Natural killer cell (primary cell): ENCODE data around the gene CEP70. TPM values are rescaled to one million over a fixed set of nuclear protein-coding genes. Genes with fewer than 3 reads are reported as not detected.
"Not testable (repeated sequence)": the region's sequence is repeated elsewhere in the genome, so short reads cannot be mapped to it uniquely, and the experiment has no call there.

Source experiments
- ATAC-seq, 3 donors: fragments of 150-1000 bp in 2 of 3; fragments of 200-7000 bp in 1 of 3; cut with Tn5 transposase; 1 replicate in 1 of 3; 2 replicates in 2 of 3; pipeline ENCODE4 v1.10.0; 2021; ENCODE audit warnings: mild to moderate bottlenecking in 2 of 3, moderate library complexity in 2 of 3
- DNase-seq, 2 donors: peaks; one replicate each; pipeline versions ENCODE4 v3.0.0 to v3.0.0-alpha.2; 2013 to 2021; ENCODE audit warnings: mixed read lengths in 1 of 2
- H3K27ac ChIP-seq: one replicate; pipeline ENCODE4 v1.5.1; 2013; ENCODE audit warnings: mild to moderate bottlenecking, low read length
- H3K27me3 ChIP-seq: one replicate; pipeline ENCODE4 v1.6.1; 2013; ENCODE audit warnings: low read length; ENCODE audit not compliant: control insufficient read depth, insufficient read depth
- H3K36me3 ChIP-seq: one replicate; pipeline ENCODE4 v1.6.1; 2013; ENCODE audit warnings: low read length; ENCODE audit not compliant: control insufficient read depth, insufficient read depth
- H3K4me1 ChIP-seq: one replicate; pipeline ENCODE4 v1.6.1; 2013; ENCODE audit warnings: low read length; ENCODE audit not compliant: control insufficient read depth, insufficient read depth
- H3K4me3 ChIP-seq: one replicate; pipeline ENCODE4 v1.5.1; 2013; ENCODE audit warnings: low read length
- H3K9me3 ChIP-seq: one replicate; pipeline ENCODE4 v1.6.1; 2013; ENCODE audit warnings: low read length; ENCODE audit not compliant: control insufficient read depth, insufficient read depth
- H3K27ac Mint-ChIP-seq, 2 donors: one replicate each; pipeline ENCODE4 v1.8.0; 2022; ENCODE audit warnings: mild to moderate bottlenecking in 2 of 2, mixed read lengths in 2 of 2, moderate library complexity in 1 of 2
- H3K27me3 Mint-ChIP-seq, 2 donors: one replicate each; pipeline ENCODE4 v1.8.0; 2022; ENCODE audit warnings: low read depth in 2 of 2, mixed read lengths in 2 of 2
- H3K36me3 Mint-ChIP-seq: one replicate; pipeline ENCODE4 v1.8.0; 2022; ENCODE audit warnings: mixed read lengths
- H3K4me1 Mint-ChIP-seq, 2 donors: one replicate each; pipeline ENCODE4 v1.8.0; 2022; ENCODE audit warnings: mixed read lengths in 2 of 2
- H3K4me3 Mint-ChIP-seq: one replicate; pipeline ENCODE4 v1.8.0; 2022; ENCODE audit warnings: mild to moderate bottlenecking, moderate library complexity, mixed read lengths
- H3K9me3 Mint-ChIP-seq, 2 donors: one replicate each; pipeline ENCODE4 v1.8.0; 2022; ENCODE audit warnings: mixed read lengths in 2 of 2
- WGBS: methylation state at CpG from one replicate; pipeline ENCODE4 v1.1.7; 2013; ENCODE audit warnings: missing lambda C conversion rate; ENCODE audit not compliant: insufficient coverage; 5-methylcytosine and 5-hydroxymethylcytosine counted together
- intact Hi-C: fragments of 100-400 bp; cut with micrococcal nuclease; formaldehyde crosslinking; loops from one replicate; pipeline ENCODE4 v1.14.2; 2022
- total RNA-seq, 4 donors: library from RNA; stranded (reverse); fragments of 120-200 nt in 1 of 4; gene quantifications; one replicate each; pipeline versions ENCODE4 v1.2.3 to v1.2.4, GENCODE V29; 2013 to 2022
- TF ChIP-seq, protein P1 (sequence below): fragments of 200-600 bp; IDR thresholded peaks from one replicate; pipeline ENCODE4 v1.8.0; 2022; ENCODE audit warnings: antibody characterized with exemption

CEP70 gene
- total RNA-seq, 3 donors from 2014 or later (not counting 1 experiment from before 2014, with no cell fraction given): 17.0 to 23.9 (median 22.7) TPM

DNA sequence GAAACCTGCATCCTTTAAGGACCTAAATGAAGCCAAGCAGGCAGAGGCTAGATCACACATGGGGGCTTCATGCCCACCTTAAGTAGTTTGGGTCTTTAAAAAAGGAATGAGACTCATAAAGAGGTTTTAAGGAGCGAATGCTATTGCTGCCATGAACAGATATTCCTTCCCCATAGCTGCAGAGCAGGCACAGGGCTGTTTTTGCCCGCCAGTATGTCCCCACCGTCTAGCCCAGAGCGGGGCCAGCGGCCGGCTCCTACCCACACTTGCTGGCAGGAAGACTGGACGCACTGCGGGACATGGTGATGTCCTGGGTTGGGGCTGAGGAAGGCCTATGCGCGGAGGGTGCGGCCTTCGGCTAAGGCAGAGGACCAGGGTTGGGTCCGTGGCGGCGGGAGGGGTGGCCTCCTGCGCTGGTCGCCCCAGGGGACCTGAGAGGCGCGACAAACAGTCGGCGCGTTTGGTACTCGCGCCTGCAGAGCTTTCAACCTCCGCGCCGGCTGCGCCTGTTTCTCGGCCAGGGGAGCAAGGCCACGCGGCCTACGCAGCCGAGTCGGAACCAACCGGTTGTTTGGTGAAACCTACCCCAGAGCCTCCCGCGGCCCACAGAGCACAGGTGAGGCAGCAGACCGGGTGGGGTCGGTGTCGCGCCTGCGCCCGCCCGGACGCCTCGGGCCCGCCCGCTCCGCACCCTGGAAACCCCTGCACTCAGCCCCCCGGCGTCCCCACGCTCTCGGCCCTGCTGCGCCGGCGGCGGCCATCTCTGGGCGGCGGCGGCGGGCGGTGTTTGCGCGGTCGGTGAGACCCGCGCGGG, 14.5 kb upstream of the CEP70 start, which contains the start of gene FAIM:
Gene FAIM (plus strand): TSS at position 450 of the 814 bp plus-strand sequence. CDS start 10,956 bp downstream, outside the sequence.
- H3K4me1 ChIP-seq: peaks cover 14% of the 10 kb centered on the region
- intact Hi-C loops: loop anchor here (1.0 kb wide), 1 partner anchor 14 kb away; the partner anchor contains the start of gene CEP70
- 2% methylated on average over 68 of the region's 68 CpGs for WGBS
- H3K4me1 Mint-ChIP-seq: peaks cover 17 to 22% of the 10 kb centered on the region in 2 donors
- no peaks in the 10 kb centered on the region for H3K27me3 ChIP-seq
- TF ChIP-seq, protein P1, sequence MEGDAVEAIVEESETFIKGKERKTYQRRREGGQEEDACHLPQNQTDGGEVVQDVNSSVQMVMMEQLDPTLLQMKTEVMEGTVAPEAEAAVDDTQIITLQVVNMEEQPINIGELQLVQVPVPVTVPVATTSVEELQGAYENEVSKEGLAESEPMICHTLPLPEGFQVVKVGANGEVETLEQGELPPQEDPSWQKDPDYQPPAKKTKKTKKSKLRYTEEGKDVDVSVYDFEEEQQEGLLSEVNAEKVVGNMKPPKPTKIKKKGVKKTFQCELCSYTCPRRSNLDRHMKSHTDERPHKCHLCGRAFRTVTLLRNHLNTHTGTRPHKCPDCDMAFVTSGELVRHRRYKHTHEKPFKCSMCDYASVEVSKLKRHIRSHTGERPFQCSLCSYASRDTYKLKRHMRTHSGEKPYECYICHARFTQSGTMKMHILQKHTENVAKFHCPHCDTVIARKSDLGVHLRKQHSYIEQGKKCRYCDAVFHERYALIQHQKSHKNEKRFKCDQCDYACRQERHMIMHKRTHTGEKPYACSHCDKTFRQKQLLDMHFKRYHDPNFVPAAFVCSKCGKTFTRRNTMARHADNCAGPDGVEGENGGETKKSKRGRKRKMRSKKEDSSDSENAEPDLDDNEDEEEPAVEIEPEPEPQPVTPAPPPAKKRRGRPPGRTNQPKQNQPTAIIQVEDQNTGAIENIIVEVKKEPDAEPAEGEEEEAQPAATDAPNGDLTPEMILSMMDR: no peak
- peaks cover 2 to 4% of the 10 kb centered on the region in 2 donors for H3K9me3 Mint-ChIP-seq
- H3K27ac ChIP-seq: peak within 1 kb of the TSS; percentile 85
- H3K36me3 ChIP-seq: no peaks in the 10 kb centered on the region
- H3K36me3 Mint-ChIP-seq: peaks cover 7% of the 10 kb centered on the region
- peak within 1 kb of the TSS; percentile 69 for H3K4me3 ChIP-seq
- H3K27ac Mint-ChIP-seq: peak within 1 kb of the TSS; percentile 94 to 99
- DNase-seq (peak; percentile 71 to 77), ATAC-seq (peak; percentile 78 to 85 (median 82))
- H3K27me3 Mint-ChIP-seq: peaks cover 0 to 4% of the 10 kb centered on the region in 2 donors
- H3K9me3 ChIP-seq: peaks cover 4% of the 10 kb centered on the region
- peak within 1 kb of the TSS; percentile 91 for H3K4me3 Mint-ChIP-seq

DNA sequence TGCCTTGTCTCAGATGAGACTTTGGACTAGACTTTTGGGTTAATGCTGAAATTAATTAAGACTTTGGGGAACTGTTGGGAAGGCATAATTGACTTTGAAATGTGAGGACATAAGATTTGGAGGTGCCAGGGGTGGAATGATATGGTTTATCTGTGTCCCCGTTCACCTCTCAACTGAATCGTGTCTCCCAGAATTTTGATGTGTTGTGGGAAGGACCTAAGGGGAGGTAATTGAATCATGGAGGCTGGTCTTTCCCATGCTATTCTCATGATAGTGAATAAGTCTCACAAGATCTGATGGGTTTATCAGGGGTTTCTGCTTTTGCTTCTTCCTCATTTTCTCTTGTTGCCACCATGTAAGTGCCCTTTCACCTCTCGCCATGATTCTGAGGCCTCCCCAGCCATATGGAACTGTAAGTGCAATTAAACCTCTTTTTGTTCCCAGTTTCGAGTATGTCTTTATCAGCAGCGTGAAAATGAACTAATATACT, 10.1 kb upstream of the CEP70 start:
- H3K4me1 ChIP-seq, H3K9me3 ChIP-seq, ATAC-seq, H3K27ac Mint-ChIP-seq, H3K27ac ChIP-seq, H3K9me3 Mint-ChIP-seq, H3K4me3 Mint-ChIP-seq, intact Hi-C loops, DNase-seq, H3K27me3 ChIP-seq, H3K36me3 Mint-ChIP-seq, H3K36me3 ChIP-seq, H3K4me3 ChIP-seq, H3K27me3 Mint-ChIP-seq: not testable (repeated sequence)
- over 99% methylated on average over 5 of the region's 5 CpGs for WGBS
- H3K4me1 Mint-ChIP-seq: peaks cover 7 to 12% of the 10 kb centered on the region in 2 donors

DNA sequence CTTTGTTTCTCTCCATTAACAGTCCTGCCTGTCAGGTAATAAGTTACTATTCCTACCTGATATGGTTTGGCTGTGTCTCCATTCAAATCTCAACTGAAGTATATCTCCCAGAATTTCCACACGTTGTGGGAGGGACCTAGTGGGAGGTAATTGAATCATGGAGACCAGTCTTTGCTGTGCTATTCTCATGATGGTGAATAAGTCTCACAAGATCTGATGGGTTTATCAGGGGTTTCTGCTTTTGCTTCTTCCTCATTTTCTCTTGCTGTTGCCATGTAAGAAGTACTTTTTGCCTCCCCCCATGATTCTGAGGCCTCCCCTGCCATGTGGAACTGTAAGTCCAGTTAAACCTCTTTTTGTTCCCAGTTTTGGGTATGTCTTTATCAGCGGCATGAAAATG, 7.6 kb upstream of the CEP70 start:
- ATAC-seq, H3K27ac Mint-ChIP-seq, H3K36me3 ChIP-seq, H3K9me3 Mint-ChIP-seq, DNase-seq, H3K4me3 Mint-ChIP-seq, intact Hi-C loops, H3K9me3 ChIP-seq, H3K36me3 Mint-ChIP-seq, H3K4me1 Mint-ChIP-seq, H3K4me1 ChIP-seq, H3K27ac ChIP-seq, H3K4me3 ChIP-seq, H3K27me3 ChIP-seq, H3K27me3 Mint-ChIP-seq: not testable (repeated sequence)
- WGBS: 89% methylated on average over 2 of the region's 2 CpGs

DNA sequence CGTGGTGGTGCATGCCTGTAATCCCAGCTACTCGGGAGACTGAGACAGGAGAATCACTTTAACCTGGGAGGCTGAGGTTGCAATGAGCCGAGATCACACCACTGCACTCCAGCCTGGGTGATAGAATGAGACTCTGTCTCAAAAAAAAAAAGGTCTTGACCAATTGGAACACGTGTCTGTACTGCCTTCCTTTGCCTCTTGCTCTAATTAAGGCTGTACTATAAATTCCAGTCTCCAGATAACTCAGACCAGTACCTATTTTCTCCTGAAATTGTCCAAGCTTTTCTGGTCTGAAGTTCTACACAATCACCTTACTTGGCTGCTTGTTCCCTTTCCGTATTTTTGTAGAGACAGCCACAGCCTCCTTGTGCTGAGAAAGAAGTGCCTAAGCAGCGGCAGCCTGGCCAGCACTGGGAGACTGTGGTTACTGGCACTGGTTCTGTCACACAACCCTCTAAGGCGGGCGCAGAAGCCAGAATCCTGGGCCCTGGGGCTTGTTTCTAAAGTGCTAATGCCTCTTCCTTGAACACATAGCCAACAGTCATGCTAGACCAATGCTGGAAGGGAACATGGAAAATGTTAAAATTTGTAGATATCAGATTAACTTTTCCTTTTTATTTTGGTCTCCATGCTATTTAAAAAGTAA, 6.2 kb upstream of the CEP70 start:
- Histone ChIP-seq H3K9me3 (no peaks in the 10 kb centered on the region), H3K27ac (no peak overlapping the region), H3K27me3 (no peaks in the 10 kb centered on the region), H3K4me3 (no peak overlapping the region), H3K4me1 (no peaks in the 10 kb centered on the region), H3K36me3 (no peaks in the 10 kb centered on the region)
- ATAC-seq (no peak), DNase-seq (no peak)
- TF ChIP-seq, protein P1: no peak
- Mint-ChIP-seq H3K4me3 (no peak overlapping the region), H3K9me3 (no peaks in the 10 kb centered on the region), H3K4me1 (no peaks in the 10 kb centered on the region), H3K27me3 (peaks cover 0 to 9% of the 10 kb centered on the region in 2 donors), H3K36me3 (no peaks in the 10 kb centered on the region), H3K27ac (no peak overlapping the region)
- 63% methylated on average over 8 of the region's 8 CpGs for WGBS
- intact Hi-C loops: no loop called here
